Hindlimb muscle (tissue), 1 donor: ENCODE measurements around the gene DRC1. TPM values are rescaled to one million over a fixed set of nuclear protein-coding genes. Genes with fewer than 3 reads are reported as not detected.

Experiments used
- DNase-seq: peaks from one replicate; pipeline ENCODE4 v3.0.0-alpha.2; 2013
- polyA plus RNA-seq: library from polyadenylated mRNA; unstranded; fragments of 120-200 nt; gene quantifications from one replicate; pipeline ENCODE4 v1.2.1, GENCODE V29; 2013; ENCODE audit not compliant: insufficient read length

The DRC1 gene
- polyA plus RNA-seq, 1 donor, result not detected

DNA sequence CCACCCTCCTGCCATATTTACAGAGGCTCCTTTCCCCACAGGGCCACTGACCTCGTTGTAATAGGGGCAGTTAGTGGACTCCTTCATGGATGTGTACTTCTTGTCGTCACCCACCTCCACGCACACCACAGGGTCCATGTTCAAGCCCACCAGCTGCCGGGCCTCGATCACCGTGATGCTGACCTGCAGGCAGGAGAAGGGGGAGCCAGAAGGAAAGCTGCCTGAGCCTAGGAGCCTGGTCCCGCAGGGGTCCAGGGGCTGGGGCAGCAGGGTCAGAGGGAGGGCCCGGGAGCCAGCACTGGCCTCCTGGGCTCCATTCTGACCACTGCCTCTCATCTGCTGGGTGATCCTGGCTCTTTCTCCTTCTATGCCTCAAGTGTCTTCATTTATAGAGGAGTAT lies 93.2 kb downstream of the DRC1 start:
- no peak for DNase-seq

DNA sequence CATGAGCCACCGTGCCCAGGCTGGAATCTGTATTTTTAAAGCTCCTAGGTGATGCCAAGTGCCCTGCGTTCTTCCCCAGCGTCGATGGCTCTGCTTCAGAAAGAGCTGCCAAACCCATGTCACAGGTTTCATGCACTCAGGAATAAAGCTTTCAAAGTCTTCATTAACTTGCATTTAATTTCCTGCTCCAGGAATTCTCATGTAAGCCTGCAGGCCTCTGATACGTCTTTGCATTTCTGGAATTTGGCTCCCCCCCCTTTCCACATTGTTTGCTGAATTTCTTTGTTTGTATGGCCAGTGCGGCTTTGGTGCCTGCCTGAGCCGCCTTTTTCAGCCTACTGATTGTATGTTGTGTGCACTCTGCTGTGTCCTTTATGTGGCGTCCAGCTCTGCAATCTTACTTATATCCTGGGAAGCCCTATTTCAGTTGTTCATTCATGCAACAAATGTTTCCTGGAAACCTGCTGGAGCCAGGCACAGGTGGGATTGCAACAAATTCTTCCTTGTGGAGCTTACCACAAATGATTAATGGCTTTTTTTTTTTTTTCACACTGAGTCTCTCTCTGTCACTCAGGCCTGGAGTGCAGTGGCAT lies 94.1 kb downstream of the DRC1 start:
- DNase-seq, result no peak

DNA sequence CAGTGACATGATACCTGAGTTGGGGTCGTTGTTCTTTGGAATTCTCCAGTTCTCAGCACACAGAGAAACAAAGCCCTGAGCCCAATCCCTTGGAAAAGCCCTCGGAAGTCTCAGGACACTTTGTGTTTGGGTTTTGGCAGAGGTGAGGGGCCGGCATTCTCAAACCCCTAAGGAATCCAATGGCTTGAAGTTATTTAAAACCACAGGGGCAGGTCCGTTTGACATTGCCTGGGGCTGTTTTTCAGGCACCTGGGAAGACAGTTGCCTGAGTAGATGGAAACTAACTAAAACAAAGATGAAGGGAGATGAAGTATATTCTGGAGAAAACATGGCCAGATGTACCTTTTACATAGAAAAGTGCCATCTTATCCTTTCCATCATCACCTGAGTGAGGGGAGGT lies 98.7 kb downstream of the DRC1 start:
- DNase-seq, result no peak

DNA sequence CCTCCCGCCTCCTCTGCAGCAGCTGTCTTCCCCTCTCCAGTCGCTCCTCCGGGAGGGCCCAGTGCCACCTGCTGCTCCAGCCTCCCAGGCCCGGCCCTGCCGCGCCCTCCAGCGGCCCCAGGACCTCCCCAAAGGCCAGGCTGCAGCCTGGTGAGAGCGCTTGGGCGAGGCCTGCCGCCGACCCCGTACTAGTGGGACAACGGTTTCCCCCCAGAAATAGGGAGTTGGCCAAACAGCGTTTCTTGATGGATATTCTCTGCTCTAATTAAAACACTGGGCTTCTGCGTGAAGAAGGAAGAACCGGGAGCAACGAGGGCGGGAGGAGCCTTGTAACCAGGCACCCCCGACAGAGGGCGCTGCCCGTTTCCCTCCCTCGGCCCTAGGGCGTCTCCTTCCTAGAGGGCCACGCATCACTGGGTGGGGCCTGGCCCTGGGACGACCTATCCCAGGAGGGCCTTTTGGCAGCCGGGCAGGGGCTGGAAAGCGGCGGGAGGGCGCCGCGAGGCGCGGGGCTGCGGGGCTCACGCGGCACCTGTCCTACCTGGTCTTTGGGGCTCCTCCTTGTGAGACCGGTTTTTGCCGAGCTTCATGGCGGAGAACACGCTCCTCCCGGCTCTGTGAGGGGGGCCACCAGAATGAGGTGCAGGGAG lies 101.6 kb downstream of the DRC1 start:
- DNase-seq, result peak; percentile 56

- no peak for DNase-seq
Observed at GRCh38 chr2:26504002-26504401, 102.3 kb downstream of the DRC1 start.

GRCh38 chr2:26506279-26506678 lies 104.6 kb downstream of the DRC1 start:
- no peak for DNase-seq

Other genes with a start within 250 kb of the DRC1 start
- 5.2 TPM for gene GAREM2, start 228.8 kb upstream of the DRC1 start, polyA plus RNA-seq
- gene HADHA, start 157.3 kb upstream of the DRC1 start, polyA plus RNA-seq, result 211 TPM
- 99.1 TPM for gene HADHB, start 157.0 kb upstream of the DRC1 start, polyA plus RNA-seq
- gene SELENOI, start 55.8 kb upstream of the DRC1 start, polyA plus RNA-seq, result 9.3 TPM
- gene ADGRF3, start 55.1 kb upstream of the DRC1 start, polyA plus RNA-seq, result 0.58 TPM
- 15.7 TPM for gene OTOF, start 76.2 kb downstream of the DRC1 start, polyA plus RNA-seq
- not detected for gene CIB4, start 239.4 kb downstream of the DRC1 start, polyA plus RNA-seq